GM12874 (cell line): ENCODE data around the gene TGFBR3.

Experiments
- TF ChIP-seq, protein P1 (sequence below): IDR thresholded peaks from 2 replicates; pipeline ENCODE4 v1.5.1; 2011; ENCODE audit warnings: low read depth, mild to moderate bottlenecking, control low read depth, low read length, moderate library complexity; ENCODE audit not compliant: insufficient read depth

TGFBR3 gene

DNA sequence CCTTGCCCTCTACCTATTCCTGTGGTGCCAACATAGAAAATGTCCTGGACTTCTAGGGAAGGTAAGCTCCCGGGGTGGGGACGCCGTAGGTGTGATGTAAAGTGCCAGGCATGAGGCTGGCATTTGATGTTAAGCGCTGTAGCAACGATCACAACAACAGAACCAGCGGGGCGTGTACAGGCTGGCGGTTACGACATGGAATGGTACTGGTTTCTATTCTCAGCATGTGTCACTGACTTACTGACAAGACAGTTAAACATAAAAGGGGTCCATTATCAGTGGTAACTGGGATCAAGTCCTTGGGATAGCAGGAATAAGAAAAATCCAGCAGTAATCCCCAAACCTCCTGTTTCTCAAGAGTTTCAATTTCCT, 58.9 kb downstream of the TGFBR3 start:
- TF ChIP-seq, protein P1, sequence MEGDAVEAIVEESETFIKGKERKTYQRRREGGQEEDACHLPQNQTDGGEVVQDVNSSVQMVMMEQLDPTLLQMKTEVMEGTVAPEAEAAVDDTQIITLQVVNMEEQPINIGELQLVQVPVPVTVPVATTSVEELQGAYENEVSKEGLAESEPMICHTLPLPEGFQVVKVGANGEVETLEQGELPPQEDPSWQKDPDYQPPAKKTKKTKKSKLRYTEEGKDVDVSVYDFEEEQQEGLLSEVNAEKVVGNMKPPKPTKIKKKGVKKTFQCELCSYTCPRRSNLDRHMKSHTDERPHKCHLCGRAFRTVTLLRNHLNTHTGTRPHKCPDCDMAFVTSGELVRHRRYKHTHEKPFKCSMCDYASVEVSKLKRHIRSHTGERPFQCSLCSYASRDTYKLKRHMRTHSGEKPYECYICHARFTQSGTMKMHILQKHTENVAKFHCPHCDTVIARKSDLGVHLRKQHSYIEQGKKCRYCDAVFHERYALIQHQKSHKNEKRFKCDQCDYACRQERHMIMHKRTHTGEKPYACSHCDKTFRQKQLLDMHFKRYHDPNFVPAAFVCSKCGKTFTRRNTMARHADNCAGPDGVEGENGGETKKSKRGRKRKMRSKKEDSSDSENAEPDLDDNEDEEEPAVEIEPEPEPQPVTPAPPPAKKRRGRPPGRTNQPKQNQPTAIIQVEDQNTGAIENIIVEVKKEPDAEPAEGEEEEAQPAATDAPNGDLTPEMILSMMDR = no peak

DNA sequence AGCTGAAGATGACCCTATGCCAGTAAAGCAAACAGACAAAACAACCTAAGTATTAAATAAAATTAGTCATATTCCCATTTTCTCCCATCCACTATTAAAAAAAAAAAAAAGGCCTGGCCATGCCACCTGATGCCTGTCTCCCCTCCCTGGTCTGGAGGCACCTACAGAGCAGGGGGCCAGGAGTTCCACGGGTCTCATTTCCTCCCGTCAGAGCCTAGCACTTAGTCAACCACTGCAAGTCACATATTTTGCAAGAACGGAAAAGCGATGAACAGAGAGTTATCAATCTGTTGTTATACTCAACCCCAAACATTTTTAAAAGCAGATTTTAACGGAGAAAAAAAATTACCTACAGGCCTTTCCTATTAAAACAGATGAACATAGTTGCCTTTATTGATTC, 59.3 kb downstream of the TGFBR3 start:
- TF ChIP-seq, protein P1 = no peak

DNA sequence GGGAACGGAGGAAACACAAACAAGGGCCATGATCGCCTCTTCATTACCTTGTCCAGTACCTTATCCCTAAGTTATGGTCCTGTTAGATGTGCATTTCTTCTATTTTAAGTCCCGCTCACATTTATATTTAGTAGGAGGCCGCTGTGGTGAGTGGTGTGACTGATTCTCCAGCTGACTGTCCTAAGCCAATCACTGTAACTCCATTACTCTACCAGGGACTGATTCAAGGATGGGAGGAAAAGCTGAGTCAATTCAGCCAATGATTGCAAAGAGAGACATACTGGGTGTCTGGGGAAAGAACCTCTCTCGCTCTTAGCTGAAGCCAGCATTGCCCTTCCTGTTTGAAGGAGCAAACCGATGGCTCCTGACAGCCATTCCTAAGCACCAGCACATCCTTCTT, 59.7 kb downstream of the TGFBR3 start:
- TF ChIP-seq, protein P1 = no peak

DNA sequence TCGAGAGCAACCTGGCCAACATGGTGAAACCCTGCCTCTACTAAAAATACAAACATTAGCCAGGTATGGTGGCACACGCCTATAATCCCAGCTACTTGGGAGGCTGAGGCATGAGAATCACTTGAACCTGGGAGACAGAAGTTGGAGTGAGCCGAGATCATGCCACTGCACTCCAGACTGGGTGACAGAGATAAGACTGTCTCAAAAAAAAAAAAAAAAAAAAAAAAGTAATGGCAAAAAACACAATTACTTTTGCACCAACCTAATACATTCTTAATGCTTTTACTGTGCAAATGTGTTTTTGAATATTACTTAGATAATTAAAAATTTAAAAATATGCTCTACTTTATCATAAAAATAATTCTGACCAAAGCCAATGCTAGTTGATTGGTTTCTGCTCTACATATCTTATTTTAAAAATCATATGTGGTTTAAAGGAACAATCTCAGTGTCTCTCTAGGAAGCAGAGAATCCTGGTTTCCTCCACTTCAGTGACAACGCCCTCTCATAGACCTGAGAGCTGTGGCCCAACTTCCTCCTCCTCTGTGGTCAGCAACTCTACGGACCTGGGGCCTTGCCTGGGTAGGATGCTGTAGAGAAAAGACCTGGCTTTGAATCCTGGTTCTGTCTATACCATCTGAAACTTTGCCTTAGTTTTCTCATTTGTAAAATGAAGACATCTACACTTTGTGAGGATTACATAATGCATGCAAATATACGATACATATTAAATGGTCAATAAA, 64.7 kb downstream of the TGFBR3 start:
- TF ChIP-seq, protein P1 = no peak

DNA sequence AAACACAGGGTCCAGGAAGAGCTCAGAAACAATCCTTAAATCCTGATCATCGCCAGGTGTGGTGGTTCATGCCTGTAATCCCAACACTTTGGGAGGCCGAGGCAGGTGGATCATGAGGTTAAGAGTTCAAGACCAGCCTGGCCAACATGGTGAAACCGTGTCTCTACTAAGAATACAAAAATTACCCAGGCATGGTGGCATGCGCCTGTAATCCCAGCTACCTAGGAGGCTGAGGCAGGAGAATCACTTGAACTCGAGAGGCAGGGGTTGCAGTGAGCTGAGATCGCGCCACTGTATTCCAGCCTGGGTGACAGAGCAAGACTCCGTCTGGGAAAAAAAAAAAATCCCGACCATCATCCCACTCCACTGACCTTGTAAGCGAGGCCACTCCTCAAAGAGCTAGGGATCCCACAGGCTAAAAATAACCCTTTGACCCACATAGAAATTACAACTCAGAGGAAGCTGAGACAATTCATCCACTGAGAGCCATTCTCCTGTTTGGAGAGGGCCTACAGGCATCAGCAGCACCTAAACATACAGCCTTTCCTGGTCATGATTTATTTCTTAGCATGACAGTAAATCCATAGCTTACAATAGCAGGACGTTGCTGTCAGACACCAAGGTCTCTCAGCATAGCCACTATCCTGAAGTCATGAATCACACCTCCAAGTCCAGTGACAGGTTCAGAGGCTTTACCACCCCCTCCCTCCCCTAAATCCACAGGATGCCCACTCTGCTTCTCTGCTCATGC, 66.7 kb downstream of the TGFBR3 start:
- TF ChIP-seq, protein P1 = no peak

DNA sequence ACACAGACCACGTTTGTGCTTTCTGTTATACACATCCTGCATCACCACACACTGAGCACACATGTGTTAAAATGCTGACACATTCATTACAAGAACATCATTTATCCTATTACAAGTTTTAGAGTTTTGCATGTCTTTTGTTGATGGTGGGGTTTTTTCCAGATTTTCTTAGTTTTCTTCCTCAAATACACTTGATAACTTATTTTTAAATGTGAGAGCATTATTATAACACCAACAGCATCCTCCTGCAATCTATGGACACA, 67.3 kb downstream of the TGFBR3 start:
- TF ChIP-seq, protein P1 = no peak

DNA sequence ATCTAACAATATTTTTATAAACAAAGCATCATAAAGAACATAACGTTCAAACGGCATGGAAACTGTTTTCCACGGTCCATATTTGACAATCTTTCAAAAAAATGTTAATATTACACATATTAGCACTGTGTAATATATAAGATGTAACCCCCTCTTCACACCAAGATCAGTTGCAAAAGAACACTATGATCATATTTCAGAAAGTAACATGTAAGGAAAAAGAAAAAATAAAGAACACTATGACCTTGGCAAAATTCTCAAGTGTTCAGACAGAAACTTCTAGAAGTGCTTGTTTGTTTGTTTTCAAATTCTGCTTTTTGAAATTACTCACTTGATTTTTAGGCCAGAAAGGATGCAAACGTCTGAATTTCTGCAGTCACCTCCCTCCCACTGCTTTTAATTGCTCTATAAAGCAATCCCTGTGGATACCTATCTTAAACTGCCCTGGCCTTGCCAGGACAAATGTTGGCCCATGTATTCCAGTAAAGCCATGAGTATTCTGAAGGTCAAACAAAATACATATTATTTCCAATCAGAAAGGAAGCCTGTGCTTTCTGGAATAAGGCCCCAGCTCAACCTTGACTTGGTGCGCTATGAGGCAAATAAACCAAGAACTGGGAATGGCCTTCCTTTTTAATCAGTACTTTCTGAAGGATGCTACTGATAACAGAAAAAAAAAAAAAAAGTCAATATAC, 68.6 kb downstream of the TGFBR3 start:
- TF ChIP-seq, protein P1 = no peak
